Lower leg skin (tissue), 3 donors: Measurements from ENCODE around the gene LYPLA2.

Source experiments
- POLR2A ChIP-seq, 2 donors: fragments of 450-650 bp; IDR thresholded peaks; one replicate each; pipeline ENCODE4 v1.6.1; 2016 to 2017; ENCODE audit warnings: antibody characterized with exemption in 2 of 2, mild to moderate bottlenecking in 1 of 2, moderate library complexity in 1 of 2
- TF ChIP-seq, protein P1 (sequence below), 3 donors: fragments of 450-650 bp; IDR thresholded peaks; one replicate each; pipeline ENCODE4 v1.5.1; 2016; ENCODE audit warnings: antibody characterized with exemption in 3 of 3, mild to moderate bottlenecking in 3 of 3, moderate library complexity in 2 of 3

DNA sequence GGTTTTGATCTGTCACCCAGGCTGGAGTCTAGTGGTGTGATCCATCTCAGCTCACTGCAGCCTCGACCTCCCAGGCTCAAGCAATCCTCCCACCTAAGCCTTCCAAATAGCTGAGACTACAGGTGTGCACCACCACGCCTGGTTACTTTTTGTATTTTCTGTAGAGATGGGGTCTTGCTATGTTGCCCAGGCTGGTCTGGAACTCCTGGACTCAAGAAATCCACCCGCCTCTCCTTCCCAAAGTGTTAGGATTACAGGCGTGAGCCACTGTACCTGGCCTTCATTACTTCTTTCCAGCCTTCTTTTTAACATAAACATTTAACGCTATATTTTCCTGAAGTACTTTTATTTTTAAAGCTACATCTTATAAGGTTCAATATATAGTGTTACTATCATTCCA lies 52.7 kb downstream of the LYPLA2 start:
- TF ChIP-seq, protein P1, sequence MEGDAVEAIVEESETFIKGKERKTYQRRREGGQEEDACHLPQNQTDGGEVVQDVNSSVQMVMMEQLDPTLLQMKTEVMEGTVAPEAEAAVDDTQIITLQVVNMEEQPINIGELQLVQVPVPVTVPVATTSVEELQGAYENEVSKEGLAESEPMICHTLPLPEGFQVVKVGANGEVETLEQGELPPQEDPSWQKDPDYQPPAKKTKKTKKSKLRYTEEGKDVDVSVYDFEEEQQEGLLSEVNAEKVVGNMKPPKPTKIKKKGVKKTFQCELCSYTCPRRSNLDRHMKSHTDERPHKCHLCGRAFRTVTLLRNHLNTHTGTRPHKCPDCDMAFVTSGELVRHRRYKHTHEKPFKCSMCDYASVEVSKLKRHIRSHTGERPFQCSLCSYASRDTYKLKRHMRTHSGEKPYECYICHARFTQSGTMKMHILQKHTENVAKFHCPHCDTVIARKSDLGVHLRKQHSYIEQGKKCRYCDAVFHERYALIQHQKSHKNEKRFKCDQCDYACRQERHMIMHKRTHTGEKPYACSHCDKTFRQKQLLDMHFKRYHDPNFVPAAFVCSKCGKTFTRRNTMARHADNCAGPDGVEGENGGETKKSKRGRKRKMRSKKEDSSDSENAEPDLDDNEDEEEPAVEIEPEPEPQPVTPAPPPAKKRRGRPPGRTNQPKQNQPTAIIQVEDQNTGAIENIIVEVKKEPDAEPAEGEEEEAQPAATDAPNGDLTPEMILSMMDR (IDR thresholded peaks at IDR 0.05): no peak
- no peak for TF ChIP-seq POLR2A (IDR thresholded peaks at IDR 0.05)
